ENCODE data around the gene SPDYE2. TPM values are rescaled to one million over a fixed set of nuclear protein-coding genes. Genes with fewer than 3 reads are reported as not detected.

Gene SPDYE2
- total RNA-seq, 4 donors from 2014 or later, result not detected

Other genes with a start within 250 kb of the SPDYE2 start
- not detected for gene SPDYE6, start 194.8 kb upstream of the SPDYE2 start, total RNA-seq
- 10 to 100 TPM; 16.1 to 36.6 (median 25.4) TPM for gene PRKRIP1, start 154.9 kb upstream of the SPDYE2 start, total RNA-seq
- 10 to 100 TPM; 15.6 to 48.9 (median 39.0) TPM for gene ORAI2, start 117.7 kb upstream of the SPDYE2 start, total RNA-seq
- 10 to 100 TPM in 3 of 4 donors, 1 to 10 TPM in 1; 8.7 to 31.3 (median 15.8) TPM for gene ALKBH4, start 86.4 kb upstream of the SPDYE2 start, total RNA-seq
- 10 to 100 TPM; 16.7 to 25.6 (median 22.4) TPM for gene LRWD1, start 86.2 kb upstream of the SPDYE2 start, total RNA-seq
- 10 to 100 TPM in 3 of 4 donors, 1 to 10 TPM in 1; 8.2 to 38.8 (median 14.0) TPM for gene POLR2J, start 72.3 kb upstream of the SPDYE2 start, total RNA-seq
- gene RASA4B, start 33.4 kb upstream of the SPDYE2 start, total RNA-seq, result 10 to 100 TPM; 10.8 to 59.0 (median 21.2) TPM
- 10 to 100 TPM in 2 of 4 donors, 1 to 10 TPM in 1, not detected in 1; 1.8 to 64.0 (median 24.1) TPM for gene UPK3BL2, start 7.5 kb upstream of the SPDYE2 start, total RNA-seq
- gene POLR2J3, start 21.4 kb downstream of the SPDYE2 start, total RNA-seq, result 10 to 100 TPM in 2 of 4 donors, 1 to 10 TPM in 1, under 1 TPM in 1; 0.77 to 50.7 (median 17.1) TPM
- 100 to 1,000 TPM in 1 of 4 donors, 10 to 100 TPM in 3; 31.4 to 283 (median 51.4) TPM for gene RASA4, start 65.5 kb downstream of the SPDYE2 start, total RNA-seq
- 10 to 100 TPM in 3 of 4 donors, not detected in 1; 16.0 to 31.8 (median 19.6) TPM for gene UPK3BL1, start 91.6 kb downstream of the SPDYE2 start, total RNA-seq
- not detected for gene SPDYE2B, start 99.1 kb downstream of the SPDYE2 start, total RNA-seq
- gene POLR2J2, start 120.4 kb downstream of the SPDYE2 start, total RNA-seq, result 10 to 100 TPM in 2 of 4 donors, 1 to 10 TPM in 2; 1.0 to 33.5 (median 7.5) TPM
- gene FAM185A, start 197.8 kb downstream of the SPDYE2 start, total RNA-seq, result 100 to 1,000 TPM in 1 of 4 donors, 10 to 100 TPM in 2, under 1 TPM in 1; 0.59 to 118 (median 19.4) TPM